GM12878 (cell line): Measurements from ENCODE around the gene CLSTN2. TPM values are rescaled to one million over a fixed set of nuclear protein-coding genes. Genes with fewer than 3 reads are reported as not detected.

Experiments
- ATAC-seq: fragments of 200-7000 bp; cut with Tn5 transposase; 3 replicates; pipeline ENCODE4 v1.9.1; 2020; ENCODE audit warnings: mild to moderate bottlenecking, moderate library complexity
- BruUV-seq: library from RNA; stranded (reverse); fragments of 400-500 nt; replicated peaks from 2 replicates; lab custom pipeline; 2021; lab: Mats Ljungman, UMichigan
- CTCF ChIA-PET: fragments of 300-600 bp; sonication (Branson Sonifier 250); formaldehyde crosslinking; extraction: SDS; loops from one replicate; lab custom pipeline; 2021; ENCODE audit warnings: inconsistent platforms; lab: Yijun Ruan, JAX
- POLR2A ChIA-PET: fragments of 350-600 bp; formaldehyde crosslinking; extraction: SDS; loops from one replicate; lab custom pipeline; 2021; ENCODE audit warnings: inconsistent platforms; lab: Charles Lee
- RAD21 ChIA-PET: fragments of 300-600 bp; sonication (Branson Sonifier 250); formaldehyde crosslinking; loops from one replicate; lab custom pipeline; 2023; ENCODE audit warnings: antibody characterized with exemption; ENCODE audit not compliant: unreplicated experiment; lab: Charles Lee
- SMC1A ChIA-PET: fragments of 300-600 bp; sonication (Branson Sonifier 250); formaldehyde crosslinking; loops from one replicate; lab custom pipeline; 2023; ENCODE audit not compliant: unreplicated experiment, uncharacterized antibody; lab: Charles Lee
- DNase-seq: peaks from one replicate; pipeline ENCODE4 v3.0.0-alpha.2; 2011; ENCODE audit warnings: low read depth, low spot score
- FAIRE-seq: peaks from 3 replicates; lab custom pipeline; 2011; peaks lifted over from hg19 to GRCh38; lab: Jason Lieb, UNC
- H2AFZ ChIP-seq: 2 replicates; pipeline ENCODE4 v1.6.0; 2011; ENCODE audit warnings: low read depth, low read length, control low read depth; ENCODE audit not compliant: control insufficient read depth
- H3K27ac ChIP-seq: 2 replicates; pipeline ENCODE4 v1.5.1; 2011; ENCODE audit warnings: control low read depth; ENCODE audit not compliant: control insufficient read depth, insufficient read depth
- H3K27me3 ChIP-seq, 2 experiments: replicated peaks in 1 of 2; 2 replicates each; pipeline versions ENCODE4 v1.6.0 to v1.6.1; 2011; ENCODE audit warnings: low read length in 1 of 2; ENCODE audit not compliant: control insufficient read depth in 2 of 2, insufficient read depth in 2 of 2
- H3K36me3 ChIP-seq, 2 experiments: 2 replicates each; pipeline ENCODE4 v1.5.1; 2011; ENCODE audit warnings: low read length in 1 of 2; ENCODE audit not compliant: control insufficient read depth in 2 of 2, insufficient read depth in 2 of 2
- H3K4me1 ChIP-seq: 2 replicates; pipeline ENCODE4 v1.6.1; 2011; ENCODE audit warnings: mild to moderate bottlenecking, low read length, moderate library complexity, mixed read lengths; ENCODE audit not compliant: control insufficient read depth, insufficient read depth
- H3K4me2 ChIP-seq: 2 replicates; pipeline ENCODE4 v1.6.0; 2011; ENCODE audit warnings: control low read depth; ENCODE audit not compliant: control insufficient read depth, insufficient read depth
- H3K4me3 ChIP-seq: fragments of 200-600 bp; sonication (generic); 2 replicates; pipeline ENCODE4 v1.5.1; 2016
- H3K79me2 ChIP-seq: 2 replicates; pipeline ENCODE4 v1.6.0; 2011; ENCODE audit warnings: low read length; ENCODE audit not compliant: control insufficient read depth, insufficient read depth
- H3K9ac ChIP-seq: 2 replicates; pipeline ENCODE4 v1.8.0; 2011; ENCODE audit warnings: low read length, control low read depth, mixed read lengths; ENCODE audit not compliant: control insufficient read depth, insufficient read depth
- H3K9me3 ChIP-seq: replicated peaks from 3 replicates; pipeline ENCODE4 v1.5.1; 2011; ENCODE audit warnings: mild to moderate bottlenecking, low read length; ENCODE audit not compliant: control insufficient read depth, insufficient read depth
- H4K20me1 ChIP-seq: 2 replicates; pipeline ENCODE4 v1.6.0; 2011; ENCODE audit not compliant: control insufficient read depth, insufficient read depth
- ASH2L ChIP-seq: fragments of 300-600, 200-600 bp; sonication (generic); IDR thresholded peaks from 2 replicates; pipeline ENCODE4 v1.6.1; 2017; ENCODE audit warnings: low read depth, mild to moderate bottlenecking, borderline replicate concordance
- CREM ChIP-seq: IDR thresholded peaks from 2 replicates; pipeline ENCODE4 v1.6.1; 2014; ENCODE audit warnings: antibody characterized with exemption, low read depth
- E2F8 ChIP-seq: fragments of 450-650 bp; IDR thresholded peaks from 2 replicates; pipeline ENCODE4 v1.6.1; 2018; ENCODE audit warnings: mild to moderate bottlenecking, low read depth, moderate library complexity; ENCODE audit not compliant: partially characterized antibody
- ESRRA ChIP-seq: IDR thresholded peaks from 2 replicates; pipeline ENCODE4 v1.6.1; 2012; ENCODE audit warnings: mild to moderate bottlenecking, low read length, improper control_type of control experiment
- JUNB ChIP-seq: IDR thresholded peaks from 2 replicates; pipeline ENCODE4 v1.6.1; 2016; ENCODE audit warnings: antibody characterized with exemption, mild to moderate bottlenecking
- LARP7 ChIP-seq: fragments of 450-650 bp; IDR thresholded peaks from 2 replicates; pipeline ENCODE4 v1.6.1; 2017; ENCODE audit warnings: mild to moderate bottlenecking
- RBBP5 ChIP-seq: fragments of 200-600 bp; sonication (generic); conservative IDR thresholded peaks from 2 replicates; pipeline ENCODE4 v1.6.1; 2016
- SUPT20H ChIP-seq: IDR thresholded peaks from 2 replicates; pipeline ENCODE4 v1.6.1; 2011; ENCODE audit warnings: low read depth, mild to moderate bottlenecking, low read length, moderate library complexity, borderline replicate concordance; ENCODE audit not compliant: control insufficient read depth
- ZNF622 ChIP-seq: fragments of 450-650 bp; IDR thresholded peaks from 2 replicates; pipeline ENCODE4 v1.6.1; 2017; ENCODE audit warnings: mild to moderate bottlenecking, inconsistent platforms
- WGBS: methylation state at CpG from one replicate; pipeline ENCODE4 v1.1.6; 2016; ENCODE audit warnings: low lambda C conversion rate; ENCODE audit not compliant: insufficient replicate concordance, insufficient coverage; ENCODE audit errors: missing lambda C conversion rate; 5-methylcytosine and 5-hydroxymethylcytosine counted together
- in situ Hi-C: fragments of 300-500 bp; cut with MboI; formaldehyde crosslinking; loops from 9 replicates; pipeline ENCODE4 v1.14.3; 2018; ENCODE audit warnings: mixed read lengths
- intact Hi-C: fragments of 100-400 bp; cut with micrococcal nuclease; formaldehyde crosslinking; loops from one replicate; pipeline ENCODE4 v1.14.2; 2022; ENCODE audit not compliant: unreplicated experiment
- polyA plus RNA-seq, 11 experiments: library from polyadenylated mRNA; depleted of rRNA in 4 of 11; unstranded in 6 of 11; stranded (reverse) in 5 of 11; fragments of >200 nt; fragmentation: Nextera tagmentation in 4 of 11; fragmentation: Illumina TruSeq in 1 of 11; extraction: Ambion mirVana in 4 of 11; extraction: Trizol in 1 of 11; gene quantifications; 1 replicate in 1 of 11; 2 replicates in 10 of 11; pipeline versions ENCODE4 v1.2.1 to v1.2.3, GENCODE V29; 2011 to 2016; ENCODE audit warnings: inconsistent platforms in 2 of 11, missing spikeins in 2 of 11, low read depth in 1 of 11
- total RNA-seq, 4 experiments: library from RNA; depleted of rRNA in 3 of 4; stranded (reverse); fragments of >200 nt in 3 of 4; fragmentation: Illumina TruSeq in 1 of 4; extraction: Trizol in 1 of 4; gene quantifications; 2 replicates each; pipeline versions ENCODE4 v1.2.1 to v1.2.3, GENCODE V29; 2013 to 2021
- TF ChIP-seq, protein P1 (sequence below): IDR thresholded peaks from 2 replicates; pipeline ENCODE4 v1.6.1; 2011; ENCODE audit warnings: borderline replicate concordance, low read depth, mild to moderate bottlenecking, moderate library complexity, mixed read lengths, low read length; ENCODE audit not compliant: insufficient read depth; ENCODE audit errors: extremely low read length
- TF ChIP-seq, protein P2 (sequence below): IDR thresholded peaks from 2 replicates; pipeline ENCODE4 v1.6.1; 2012; ENCODE audit warnings: improper control_type of control experiment, low read depth, low read length; ENCODE audit not compliant: insufficient replicate concordance

Gene CLSTN2
- total and polyA plus RNA-seq, 10 of the 15 experiments (the other 5 are each of a cell fraction or from before 2014, with no cell fraction given) = under 0.01 to 0.10 (median under 0.01) TPM; not detected in 5

- in situ Hi-C loops = no loop called here
- no peak overlapping the region for H3K4me2 ChIP-seq
- no peak overlapping the region for H3K4me3 ChIP-seq
- ChIA-PET CTCF (no interaction called here), SMC1A (no interaction called here), POLR2A (no interaction called here), RAD21 (no interaction called here)
- H4K20me1 ChIP-seq = no peaks in the 10 kb centered on the region
- no peaks in the 10 kb centered on the region for H3K4me1 ChIP-seq
- no peak overlapping the region for H2AFZ ChIP-seq
- 47% methylated on average over 4 of the region's 4 CpGs for WGBS
- H3K36me3 ChIP-seq = no peaks in the 10 kb centered on the region
- DNase-seq (no peak), FAIRE-seq (no peak), ATAC-seq (no peak)
- no peak overlapping the region for H3K9ac ChIP-seq
- no peaks in the 10 kb centered on the region for H3K27me3 ChIP-seq
- TF ChIP-seq ESRRA (no peak), CREM (no peak), ASH2L (no peak), LARP7 (no peak), RBBP5 (no peak), JUNB (no peak), ZNF622 (no peak), E2F8 (no peak), SUPT20H (no peak)
- TF ChIP-seq, protein P1, sequence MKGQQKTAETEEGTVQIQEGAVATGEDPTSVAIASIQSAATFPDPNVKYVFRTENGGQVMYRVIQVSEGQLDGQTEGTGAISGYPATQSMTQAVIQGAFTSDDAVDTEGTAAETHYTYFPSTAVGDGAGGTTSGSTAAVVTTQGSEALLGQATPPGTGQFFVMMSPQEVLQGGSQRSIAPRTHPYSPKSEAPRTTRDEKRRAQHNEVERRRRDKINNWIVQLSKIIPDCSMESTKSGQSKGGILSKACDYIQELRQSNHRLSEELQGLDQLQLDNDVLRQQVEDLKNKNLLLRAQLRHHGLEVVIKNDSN = no peak
- TF ChIP-seq, protein P2, sequence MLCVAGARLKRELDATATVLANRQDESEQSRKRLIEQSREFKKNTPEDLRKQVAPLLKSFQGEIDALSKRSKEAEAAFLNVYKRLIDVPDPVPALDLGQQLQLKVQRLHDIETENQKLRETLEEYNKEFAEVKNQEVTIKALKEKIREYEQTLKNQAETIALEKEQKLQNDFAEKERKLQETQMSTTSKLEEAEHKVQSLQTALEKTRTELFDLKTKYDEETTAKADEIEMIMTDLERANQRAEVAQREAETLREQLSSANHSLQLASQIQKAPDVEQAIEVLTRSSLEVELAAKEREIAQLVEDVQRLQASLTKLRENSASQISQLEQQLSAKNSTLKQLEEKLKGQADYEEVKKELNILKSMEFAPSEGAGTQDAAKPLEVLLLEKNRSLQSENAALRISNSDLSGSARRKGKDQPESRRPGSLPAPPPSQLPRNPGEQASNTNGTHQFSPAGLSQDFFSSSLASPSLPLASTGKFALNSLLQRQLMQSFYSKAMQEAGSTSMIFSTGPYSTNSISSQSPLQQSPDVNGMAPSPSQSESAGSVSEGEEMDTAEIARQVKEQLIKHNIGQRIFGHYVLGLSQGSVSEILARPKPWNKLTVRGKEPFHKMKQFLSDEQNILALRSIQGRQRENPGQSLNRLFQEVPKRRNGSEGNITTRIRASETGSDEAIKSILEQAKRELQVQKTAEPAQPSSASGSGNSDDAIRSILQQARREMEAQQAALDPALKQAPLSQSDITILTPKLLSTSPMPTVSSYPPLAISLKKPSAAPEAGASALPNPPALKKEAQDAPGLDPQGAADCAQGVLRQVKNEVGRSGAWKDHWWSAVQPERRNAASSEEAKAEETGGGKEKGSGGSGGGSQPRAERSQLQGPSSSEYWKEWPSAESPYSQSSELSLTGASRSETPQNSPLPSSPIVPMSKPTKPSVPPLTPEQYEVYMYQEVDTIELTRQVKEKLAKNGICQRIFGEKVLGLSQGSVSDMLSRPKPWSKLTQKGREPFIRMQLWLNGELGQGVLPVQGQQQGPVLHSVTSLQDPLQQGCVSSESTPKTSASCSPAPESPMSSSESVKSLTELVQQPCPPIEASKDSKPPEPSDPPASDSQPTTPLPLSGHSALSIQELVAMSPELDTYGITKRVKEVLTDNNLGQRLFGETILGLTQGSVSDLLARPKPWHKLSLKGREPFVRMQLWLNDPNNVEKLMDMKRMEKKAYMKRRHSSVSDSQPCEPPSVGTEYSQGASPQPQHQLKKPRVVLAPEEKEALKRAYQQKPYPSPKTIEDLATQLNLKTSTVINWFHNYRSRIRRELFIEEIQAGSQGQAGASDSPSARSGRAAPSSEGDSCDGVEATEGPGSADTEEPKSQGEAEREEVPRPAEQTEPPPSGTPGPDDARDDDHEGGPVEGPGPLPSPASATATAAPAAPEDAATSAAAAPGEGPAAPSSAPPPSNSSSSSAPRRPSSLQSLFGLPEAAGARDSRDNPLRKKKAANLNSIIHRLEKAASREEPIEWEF = no peak
- H3K9me3 ChIP-seq = no peaks in the 10 kb centered on the region
- H3K79me2 ChIP-seq = no peaks in the 10 kb centered on the region
- no peak overlapping the region for H3K27ac ChIP-seq
- no TSS peak for BruUV-seq
- intact Hi-C loops = no loop called here
These were observed 488.2 kb downstream of the CLSTN2 start for GRCh38 chr3:140423146-140423545.
